GM19468 (cell line): ENCODE measurements around the gene NFATC3.
A peak's percentile ranks its signal among the peaks of the same experiment; 100 is the strongest.

Source experiments
- ATAC-seq: cut with Tn5 transposase; IDR thresholded peaks from one replicate; pipeline ENCODE4 v1.9.1; 2021; ENCODE audit warnings: mild to moderate bottlenecking, moderate library complexity, moderate number of reproducible peaks; ENCODE audit not compliant: unreplicated experiment; ENCODE audit errors: extremely low read depth

NFATC3 gene

DNA sequence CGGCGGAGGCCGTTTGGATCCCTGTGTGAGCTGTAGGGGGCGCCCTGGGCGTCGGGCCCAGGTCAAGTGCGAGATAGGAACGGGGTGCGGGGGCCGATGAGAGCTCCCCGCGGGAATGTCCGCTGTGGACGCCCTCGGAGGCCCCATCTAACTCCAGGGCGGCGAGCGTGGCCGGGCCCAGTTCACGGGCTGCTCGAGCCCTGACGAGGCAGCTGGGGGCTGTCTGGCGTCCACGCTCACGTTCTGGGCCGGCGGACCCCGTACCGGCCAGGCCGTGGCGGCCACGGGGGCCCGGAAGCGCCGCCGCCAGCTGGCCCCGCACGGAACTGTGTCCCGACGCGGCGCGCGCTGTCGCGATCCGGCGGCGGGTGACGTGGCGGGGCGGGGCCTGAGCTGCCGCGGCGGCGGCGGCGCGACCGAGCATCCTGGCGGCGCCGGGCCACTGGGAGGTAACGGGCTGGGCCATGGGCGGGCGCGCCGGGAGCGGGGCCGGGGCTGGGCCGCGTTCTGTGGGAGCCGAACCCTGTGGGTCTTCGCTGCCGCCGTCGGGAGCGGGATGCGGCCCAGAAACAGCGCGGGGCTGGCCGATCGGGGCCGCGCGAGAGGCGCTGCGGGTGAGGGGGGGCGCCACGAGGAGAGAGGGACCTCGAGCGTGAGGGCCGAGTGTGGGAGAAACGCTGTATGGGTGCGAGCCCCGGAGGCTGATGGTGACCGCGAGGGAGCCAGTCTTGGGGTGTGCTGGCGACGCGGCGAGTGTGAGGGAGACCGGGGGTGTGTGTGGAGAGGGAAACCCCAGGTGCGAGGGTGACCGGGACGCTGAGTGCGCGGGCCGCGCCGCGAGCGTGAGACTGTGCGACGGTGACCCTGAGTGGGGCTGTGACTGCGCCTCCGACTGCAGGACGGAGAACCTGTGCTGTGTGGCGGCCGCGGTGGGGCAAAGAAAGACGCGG lies 179.2 kb downstream of the NFATC3 start, which contains the start of gene SLC7A6:
Gene SLC7A6, plus strand, starts transcription at position 399 of the 950 bp plus-strand sequence. CDS start 10,201 bp downstream, outside the sequence.
- ATAC-seq: peak; percentile 33

DNA sequence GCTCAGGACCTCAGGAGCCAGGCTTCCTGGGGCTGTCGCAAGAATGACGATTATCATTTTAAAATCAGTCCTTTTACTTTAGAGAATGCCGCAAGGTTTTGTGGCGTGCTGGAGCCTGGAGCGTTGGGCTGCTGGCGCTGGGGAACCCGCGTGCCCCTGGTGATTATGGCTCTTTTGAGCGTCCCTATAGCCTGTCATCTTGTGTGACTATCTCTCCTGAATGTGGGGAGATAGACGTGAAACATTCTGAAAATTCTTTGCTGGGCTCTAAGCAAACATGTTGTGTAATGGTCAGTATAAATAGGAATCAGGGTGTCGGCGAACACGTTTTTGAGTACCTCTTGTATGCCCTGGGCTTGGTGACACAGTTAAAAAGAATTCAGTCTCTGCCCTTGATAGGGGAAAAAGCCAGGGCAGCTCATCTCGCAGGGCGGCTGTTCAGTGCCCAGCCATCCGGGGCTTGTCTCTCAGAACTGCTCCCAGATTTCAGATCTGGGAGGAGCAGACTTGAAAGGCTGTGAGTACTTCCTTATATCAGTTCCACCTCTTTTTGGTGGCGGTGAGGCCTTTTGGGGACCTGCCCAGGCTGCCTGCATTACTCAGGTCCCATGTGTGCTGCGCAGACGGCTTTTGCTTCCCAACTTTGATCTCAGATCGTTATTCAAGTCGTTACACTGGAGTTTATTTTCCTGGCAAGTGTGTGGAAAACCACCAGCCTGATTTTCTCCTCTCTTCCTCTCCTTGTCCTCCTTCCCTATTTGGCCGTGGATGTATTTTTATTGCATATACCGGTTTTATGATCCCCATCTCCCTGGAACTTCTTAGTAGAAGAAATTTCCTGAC lies 180.1 kb downstream of the NFATC3 start:
- no peak for ATAC-seq

DNA sequence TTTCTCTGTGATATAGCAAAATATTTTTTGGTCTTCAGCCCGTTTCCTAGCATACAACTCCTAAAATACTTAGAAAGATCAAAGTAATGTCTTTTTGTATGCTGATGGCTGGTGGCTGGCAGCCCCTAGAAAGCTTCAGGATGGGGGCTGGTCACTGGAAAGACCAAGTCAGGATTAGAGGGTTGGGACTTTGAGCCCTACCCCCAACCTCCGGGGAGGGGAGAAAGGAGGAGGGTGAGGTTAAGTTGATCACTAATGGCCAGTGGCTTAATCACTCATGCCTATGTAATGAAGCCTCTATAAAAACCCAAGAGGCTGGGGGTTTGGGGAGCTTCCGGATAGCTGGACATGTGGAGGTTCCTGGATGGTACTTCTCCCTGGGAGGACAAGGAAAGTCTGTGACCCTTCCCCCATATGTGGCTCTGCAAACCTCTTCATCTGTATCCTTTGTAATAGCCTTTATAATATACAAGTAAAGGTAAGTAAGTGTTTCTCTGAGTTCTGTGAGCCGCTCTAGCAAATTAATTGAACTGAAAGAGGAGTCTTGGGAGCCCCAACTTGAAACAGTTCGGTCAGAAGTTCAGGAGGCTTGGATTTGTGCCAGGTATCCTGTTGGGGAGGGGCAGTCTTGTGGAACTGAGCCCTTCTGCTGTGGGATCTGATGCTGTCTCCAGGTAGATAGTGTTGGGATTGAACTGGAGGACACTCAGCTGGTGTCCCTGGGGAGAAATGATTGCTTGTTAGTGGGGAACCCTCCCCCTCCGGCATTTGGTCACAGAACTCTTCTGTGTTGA lies 182.6 kb downstream of the NFATC3 start:
- ATAC-seq: no peak

DNA sequence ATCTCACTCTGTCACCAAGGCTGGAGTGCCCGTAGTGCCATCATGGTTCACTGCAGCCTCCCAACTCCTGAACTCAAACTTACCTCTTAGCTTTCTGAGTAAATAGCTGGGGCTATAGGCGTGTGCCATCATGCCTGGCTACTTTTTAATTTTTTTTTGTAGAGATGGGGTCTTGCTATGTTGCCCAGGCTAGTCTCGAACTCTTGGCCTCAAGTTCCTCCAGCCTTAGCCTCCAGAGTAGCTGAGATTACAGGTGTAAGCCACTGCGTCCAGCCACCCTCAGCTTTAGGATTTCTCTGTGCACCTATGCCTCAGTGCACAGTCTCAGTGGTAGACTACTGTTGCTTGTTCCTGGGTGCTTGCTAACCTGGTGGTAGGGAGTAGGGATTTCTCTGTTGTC lies 184.6 kb downstream of the NFATC3 start:
- ATAC-seq: no peak

GRCh38 chr16:68270353-68270752 lies 185.2 kb downstream of the NFATC3 start:
- no peak for ATAC-seq

DNA sequence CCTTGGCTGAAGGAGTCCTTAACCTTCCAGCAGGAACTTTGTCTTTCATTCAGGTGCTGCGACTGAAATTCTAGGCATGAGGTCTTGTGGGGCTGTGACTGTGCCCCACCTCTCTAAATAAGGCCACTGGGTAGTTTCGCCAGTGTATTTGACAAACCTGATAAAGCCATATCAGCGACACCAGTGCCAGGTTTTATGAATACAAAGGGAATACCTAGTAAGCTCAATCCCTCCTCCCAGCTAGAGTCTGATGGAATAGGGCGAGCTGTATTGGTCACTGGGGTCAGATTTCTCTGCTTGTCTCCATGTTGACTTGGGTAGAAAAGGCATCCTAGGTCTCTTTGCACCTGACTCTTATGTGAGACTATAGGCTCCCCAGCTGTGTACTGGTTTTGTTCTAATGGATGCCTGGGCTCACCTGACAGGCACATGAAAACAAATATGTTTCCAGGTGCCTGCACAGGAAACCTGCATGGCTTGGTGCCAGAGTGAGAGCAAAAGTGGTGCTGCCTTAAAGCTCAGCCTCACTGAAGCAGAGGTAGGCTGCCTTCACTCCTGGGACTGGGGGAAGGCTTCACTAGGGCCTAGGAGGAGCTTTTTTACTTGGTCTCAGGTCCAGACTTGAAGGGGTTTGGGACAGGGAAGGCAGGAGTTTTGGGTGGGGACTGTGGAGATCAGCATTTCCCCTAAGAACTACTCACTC lies 187.5 kb downstream of the NFATC3 start:
- ATAC-seq: no peak

DNA sequence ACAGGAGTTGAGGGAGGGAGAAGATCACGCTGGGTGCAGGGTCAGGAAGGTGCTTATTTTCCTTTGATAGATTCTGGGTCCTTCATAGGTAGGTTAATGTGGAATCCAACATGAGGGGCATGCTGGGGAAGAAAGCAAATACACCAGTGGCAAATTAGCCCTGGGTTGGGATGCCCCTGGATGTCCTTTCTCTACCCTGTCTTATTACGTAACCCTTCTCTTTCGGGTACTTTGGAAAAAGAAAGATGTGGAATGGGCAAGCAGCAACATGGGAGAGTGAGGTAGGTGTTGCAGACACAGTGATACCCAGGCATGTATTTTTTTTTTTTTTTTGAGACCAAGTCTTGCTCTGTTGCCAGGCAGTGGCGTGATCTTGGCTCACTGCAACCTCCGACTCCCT lies 188.3 kb downstream of the NFATC3 start:
- ATAC-seq: no peak

- ATAC-seq: no peak
These were observed 188.7 kb downstream of the NFATC3 start for GRCh38 chr16:68273896-68274295.

GRCh38 chr16:68274441-68274840 lies 189.3 kb downstream of the NFATC3 start:
- ATAC-seq: no peak

DNA sequence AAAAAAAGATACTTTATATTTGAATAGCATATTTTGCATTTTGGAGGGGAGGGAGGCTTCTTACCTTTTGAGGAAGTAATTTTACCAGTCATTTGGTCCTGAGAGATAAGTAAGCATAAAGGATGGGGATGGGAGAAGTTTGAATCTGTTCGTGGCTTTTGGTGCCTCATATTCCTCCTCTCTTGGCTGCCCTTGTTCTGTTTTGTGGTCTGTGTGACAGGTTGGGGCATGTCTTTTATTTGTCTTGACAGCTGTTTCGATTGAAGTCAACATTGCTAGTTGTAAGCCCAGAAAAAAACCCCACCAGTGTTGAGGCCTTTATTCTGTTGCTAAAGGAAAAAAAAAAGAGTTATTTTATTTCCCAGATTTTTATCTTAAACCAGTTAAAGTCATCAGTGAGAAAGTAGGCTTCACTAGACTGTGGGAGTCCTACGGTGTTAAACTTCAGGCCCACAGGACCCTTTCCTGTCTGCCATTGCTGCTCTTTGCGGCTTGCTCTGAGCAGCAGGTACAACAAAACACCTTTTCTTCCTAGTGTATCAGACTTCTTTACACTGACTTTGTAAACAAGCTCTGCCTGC lies 190.5 kb downstream of the NFATC3 start:
- no peak for ATAC-seq

DNA sequence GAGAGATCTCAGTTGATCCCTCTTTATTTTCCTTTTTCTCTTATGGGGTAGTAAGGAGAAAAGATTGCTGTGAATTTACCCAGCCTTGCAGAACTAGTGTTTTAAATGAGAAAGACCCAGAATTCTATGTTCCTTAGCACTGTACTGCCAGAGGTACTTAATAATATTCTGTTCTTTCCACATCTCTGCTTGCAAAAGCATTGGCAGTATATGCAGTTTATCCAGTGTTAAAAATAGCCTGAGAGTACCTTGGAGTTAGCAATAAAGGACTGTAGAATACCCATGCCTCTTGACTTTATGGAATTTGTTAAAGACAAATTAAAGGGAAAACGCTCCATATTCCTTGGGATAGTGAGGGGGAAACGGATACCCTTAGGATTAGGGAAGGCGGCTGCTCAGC lies 191.1 kb downstream of the NFATC3 start:
- ATAC-seq: no peak
